H9 (cell line): ENCODE data around the gene DAAM1. TPM values are rescaled to one million over a fixed set of nuclear protein-coding genes. Genes with fewer than 3 reads are reported as not detected.

Source experiments
- DNase-seq: peaks from one replicate; pipeline ENCODE4 v3.0.0-alpha.2; 2017
- H2AFZ ChIP-seq: one replicate; pipeline ENCODE4 v1.6.1; 2013; ENCODE audit warnings: mild to moderate bottlenecking, low read length, control low read depth, moderate library complexity
- H2AK5ac ChIP-seq: 2 replicates; pipeline ENCODE4 v1.6.1; 2013; ENCODE audit warnings: low read length, control low read depth, mixed read lengths; ENCODE audit not compliant: insufficient read length
- H2BK120ac ChIP-seq: one replicate; pipeline ENCODE4 v1.6.1; 2013; ENCODE audit warnings: low read depth, mild to moderate bottlenecking, low read length, control low read depth, inconsistent platforms; ENCODE audit not compliant: poor library complexity, severe bottlenecking
- H2BK12ac ChIP-seq: 2 replicates; pipeline ENCODE4 v1.6.1; 2013; ENCODE audit warnings: low read length, control low read depth, mixed read lengths, low read depth; ENCODE audit not compliant: insufficient read length
- H2BK15ac ChIP-seq: 2 replicates; pipeline ENCODE4 v1.6.1; 2013; ENCODE audit warnings: low read depth, low read length, control low read depth
- H2BK20ac ChIP-seq: one replicate; pipeline ENCODE4 v1.6.1; 2013; ENCODE audit warnings: low read depth, mild to moderate bottlenecking, low read length, control low read depth, inconsistent platforms; ENCODE audit not compliant: poor library complexity, severe bottlenecking
- H2BK5ac ChIP-seq: 2 replicates; pipeline ENCODE4 v1.6.1; 2013; ENCODE audit warnings: low read length, control low read depth, mixed read lengths; ENCODE audit not compliant: insufficient read length
- H3K14ac ChIP-seq: 2 replicates; pipeline ENCODE4 v1.6.1; 2013; ENCODE audit warnings: low read length, control low read depth; ENCODE audit not compliant: insufficient read depth
- H3K18ac ChIP-seq: 2 replicates; pipeline ENCODE4 v1.6.1; 2013; ENCODE audit warnings: low read depth, mild to moderate bottlenecking, mixed read lengths, low read length, control low read depth; ENCODE audit not compliant: insufficient read length
- H3K23ac ChIP-seq: 2 replicates; pipeline ENCODE4 v1.6.1; 2013; ENCODE audit warnings: low read length, control low read depth, mixed read lengths, low read depth; ENCODE audit not compliant: insufficient read length
- H3K23me2 ChIP-seq: 2 replicates; pipeline ENCODE4 v1.6.1; 2013; ENCODE audit warnings: low read depth, mild to moderate bottlenecking, mixed read lengths, low read length, control low read depth; ENCODE audit not compliant: insufficient read length, poor library complexity, severe bottlenecking
- H3K27ac ChIP-seq: 2 replicates; pipeline ENCODE4 v1.5.1; 2013; ENCODE audit warnings: low read length, control low read depth, mixed read lengths, low read depth; ENCODE audit not compliant: insufficient read length
- H3K27me3 ChIP-seq: 2 replicates; pipeline ENCODE4 v1.6.1; 2013; ENCODE audit warnings: low read length, control low read depth, inconsistent platforms; ENCODE audit not compliant: insufficient read depth
- H3K4ac ChIP-seq: 2 replicates; pipeline ENCODE4 v1.6.1; 2013; ENCODE audit warnings: low read depth, mild to moderate bottlenecking, control low read depth, inconsistent platforms, low read length, moderate library complexity
- H3K4me1 ChIP-seq: 2 replicates; pipeline ENCODE4 v1.6.1; 2013; ENCODE audit warnings: low read length, control low read depth, inconsistent platforms; ENCODE audit not compliant: insufficient read depth
- H3K4me2 ChIP-seq: 2 replicates; pipeline ENCODE4 v1.6.1; 2013; ENCODE audit warnings: low read length, control low read depth, mixed read lengths; ENCODE audit not compliant: insufficient read length, insufficient read depth
- H3K56ac ChIP-seq: 2 replicates; pipeline ENCODE4 v1.6.1; 2013; ENCODE audit warnings: low read depth, mild to moderate bottlenecking, mixed read lengths, low read length, control low read depth; ENCODE audit not compliant: insufficient read length
- H3K79me1 ChIP-seq: 2 replicates; pipeline ENCODE4 v1.6.1; 2013; ENCODE audit warnings: low read depth, mild to moderate bottlenecking, moderate library complexity, low read length, control low read depth, inconsistent platforms; ENCODE audit not compliant: insufficient read depth, poor library complexity, severe bottlenecking
- H3K79me2 ChIP-seq: 2 replicates; pipeline ENCODE4 v1.6.1; 2013; ENCODE audit warnings: low read length, control low read depth, inconsistent platforms; ENCODE audit not compliant: insufficient read depth
- H3K9ac ChIP-seq: 2 replicates; pipeline ENCODE4 v1.6.1; 2013; ENCODE audit warnings: low read length, control low read depth, mixed read lengths; ENCODE audit not compliant: insufficient read length; ENCODE audit errors: extremely low read depth
- H3K9me3 ChIP-seq: one replicate; pipeline ENCODE4 v1.6.1; 2013; ENCODE audit warnings: low read depth, low read length, inconsistent platforms; ENCODE audit not compliant: control insufficient read depth
- H3T11ph ChIP-seq: one replicate; pipeline ENCODE4 v1.6.1; 2013; ENCODE audit warnings: mild to moderate bottlenecking, low read length, control low read depth, inconsistent platforms
- H4K20me1 ChIP-seq: one replicate; pipeline ENCODE4 v1.6.1; 2013; ENCODE audit not compliant: control insufficient read depth, insufficient read length, insufficient read depth
- H4K5ac ChIP-seq: 2 replicates; pipeline ENCODE4 v1.6.1; 2013; ENCODE audit warnings: low read depth, mild to moderate bottlenecking, mixed read lengths, low read length, control low read depth; ENCODE audit not compliant: insufficient read length
- H4K8ac ChIP-seq: replicated peaks from 2 replicates; pipeline ENCODE4 v1.6.1; 2013; ENCODE audit warnings: low read length, control low read depth, mixed read lengths, low read depth; ENCODE audit not compliant: insufficient read length
- H4K91ac ChIP-seq: 2 replicates; pipeline ENCODE4 v1.6.1; 2013; ENCODE audit warnings: low read depth, mild to moderate bottlenecking, moderate library complexity, mixed read lengths, low read length, control low read depth; ENCODE audit not compliant: insufficient read length
- H3K27ac Mint-ChIP-seq, 3 experiments: 2 replicates in 2 of 3; 3 replicates in 1 of 3; pipeline ENCODE4 v1.8.0; 2020 to 2021; ENCODE audit warnings: mixed read lengths in 3 of 3, mild to moderate bottlenecking in 1 of 3, moderate library complexity in 1 of 3
- H3K27me3 Mint-ChIP-seq: 2 replicates; pipeline ENCODE4 v1.8.0; 2021; ENCODE audit warnings: low read depth, mild to moderate bottlenecking, moderate library complexity, mixed read lengths
- H3K36me3 Mint-ChIP-seq, 3 experiments: 2 replicates in 2 of 3; 3 replicates in 1 of 3; pipeline ENCODE4 v1.8.0; 2020 to 2021; ENCODE audit warnings: low read depth in 3 of 3, mixed read lengths in 3 of 3; ENCODE audit not compliant: insufficient read depth in 1 of 3
- H3K4me1 Mint-ChIP-seq, 2 experiments: 2 replicates each; pipeline ENCODE4 v1.8.0; 2020; ENCODE audit warnings: mixed read lengths in 2 of 2
- H3K4me3 Mint-ChIP-seq, 2 experiments: 2 replicates in 1 of 2; 3 replicates in 1 of 2; pipeline ENCODE4 v1.8.0; 2020 to 2021; ENCODE audit warnings: mild to moderate bottlenecking in 2 of 2, mixed read lengths in 2 of 2, moderate library complexity in 1 of 2
- H3K9me3 Mint-ChIP-seq, 2 experiments: 2 replicates in 1 of 2; 3 replicates in 1 of 2; pipeline ENCODE4 v1.8.0; 2020; ENCODE audit warnings: mild to moderate bottlenecking in 2 of 2, mixed read lengths in 2 of 2, moderate library complexity in 1 of 2
- CTCF ChIP-seq: fragments of 200-600 bp; sonication (generic); conservative IDR thresholded peaks from 3 replicates; pipeline ENCODE4 v1.8.0; 2021; ENCODE audit warnings: antibody characterized with exemption, mild to moderate bottlenecking
- WGBS: extraction: QIAGEN DNeasy Blood & Tissue Kit; methylation state at CpG from one replicate; pipeline ENCODE4 v1.1.7; 2013; ENCODE audit warnings: missing lambda C conversion rate, low lambda C conversion rate, mixed read lengths; ENCODE audit not compliant: insufficient read length; ENCODE audit errors: extremely low coverage; 5-methylcytosine and 5-hydroxymethylcytosine counted together
- total RNA-seq: library from RNA; stranded (reverse); gene quantifications from 2 replicates; pipeline ENCODE4 v1.2.1, GENCODE V29; 2021

The DAAM1 gene
- total RNA-seq, 1 experiment from 2014 or later = 19.5 TPM

GRCh38 chr14:59150990-59151389 is 37.5 kb upstream of the DAAM1 start:
- Histone ChIP-seq H3K27me3 (no peaks in the 10 kb centered on the region), H2BK12ac (no peak overlapping the region), H3K4me2 (no peak overlapping the region), H3K14ac (no peak overlapping the region), H3K18ac (no peak overlapping the region), H3K56ac (no peak overlapping the region), H3K4me1 (no peaks in the 10 kb centered on the region), H3T11ph (no peak overlapping the region), H2AK5ac (no peak overlapping the region), H3K9ac (no peak overlapping the region), H4K8ac (no peak overlapping the region), H3K79me2 (no peaks in the 10 kb centered on the region), H3K79me1 (no peaks in the 10 kb centered on the region), H3K27ac (no peak overlapping the region), H4K5ac (no peak overlapping the region), H3K9me3 (no peaks in the 10 kb centered on the region), H3K23ac (no peak overlapping the region), H3K4ac (no peak overlapping the region), H2BK15ac (no peak overlapping the region), H2BK20ac (no peak overlapping the region), H2BK120ac (no peak overlapping the region), H4K91ac (no peak overlapping the region), H3K23me2 (no peaks in the 10 kb centered on the region), H2AFZ (no peak overlapping the region), H2BK5ac (no peak overlapping the region), H4K20me1 (no peaks in the 10 kb centered on the region)
- no peak for TF ChIP-seq CTCF
- WGBS = no CpG with 5 or more reads among the region's 2 CpGs
- H3K9me3 Mint-ChIP-seq = no peaks in the 10 kb centered on the region
- no peaks in the 10 kb centered on the region for H3K27me3 Mint-ChIP-seq
- no peak for DNase-seq
- no peak overlapping the region for H3K27ac Mint-ChIP-seq
- H3K4me1 Mint-ChIP-seq = no peaks in the 10 kb centered on the region
- H3K4me3 Mint-ChIP-seq = no peak overlapping the region
- no peaks in the 10 kb centered on the region for H3K36me3 Mint-ChIP-seq
